Measurements from ENCODE around the gene CHAF1A.

The CHAF1A gene

GRCh38 chr19:4367336-4367723 is 35.1 kb upstream of the CHAF1A start:
- H3K36me3 ChIP-seq (ENCODE audit: control insufficient read depth in 2 of 2, insufficient read depth in 1 of 2, low read length in 2 of 2) = peaks cover 9 to 52% of the 10 kb centered on the region in 2 experiments; a peak in 2 of 3 replicates
- 0 out of 2 replicates have a peak, but pooled peaks cover 5% of the 10 kb centered on the region for H3K4me1 ChIP-seq (ENCODE audit: control insufficient read depth, insufficient read depth, low read length)
- H3K9me3 ChIP-seq (ENCODE audit: control insufficient read depth, insufficient read depth, low read depth, low read length) = no peaks in the 10 kb centered on the region
- no peak for TF ChIP-seq ZNF670 (tag by site-specific recombination; IDR thresholded peaks at IDR 0.05; ENCODE audit: low read depth)
- no peak for TF ChIP-seq ZNF416 (tag by site-specific recombination; IDR thresholded peaks at IDR 0.05)
- no peak for TF ChIP-seq HOXA7 (CRISPR knock-in tag; IDR thresholded peaks at IDR 0.05; ENCODE audit: borderline replicate concordance)
- TF ChIP-seq ZNF514 (tag by site-specific recombination; IDR thresholded peaks at IDR 0.05) = no peak
- no peak for TF ChIP-seq ZNF324 (tag by site-specific recombination; IDR thresholded peaks at IDR 0.05)
- TF ChIP-seq ZNF792 (tag by site-specific recombination; IDR thresholded peaks at IDR 0.05) = no peak
- TF ChIP-seq ZNF571 (tag by site-specific recombination; IDR thresholded peaks at IDR 0.05) = no peak
- TF ChIP-seq ZBTB7A (tag by site-specific recombination; IDR thresholded peaks at IDR 0.05; ENCODE audit: low read depth) = no peak
- TF ChIP-seq ZNF155 (tag by site-specific recombination; IDR thresholded peaks at IDR 0.05) = no peak
- TF ChIP-seq FEZF1 (tag by site-specific recombination; IDR thresholded peaks at IDR 0.05) = no peak
- TF ChIP-seq, protein P1, sequence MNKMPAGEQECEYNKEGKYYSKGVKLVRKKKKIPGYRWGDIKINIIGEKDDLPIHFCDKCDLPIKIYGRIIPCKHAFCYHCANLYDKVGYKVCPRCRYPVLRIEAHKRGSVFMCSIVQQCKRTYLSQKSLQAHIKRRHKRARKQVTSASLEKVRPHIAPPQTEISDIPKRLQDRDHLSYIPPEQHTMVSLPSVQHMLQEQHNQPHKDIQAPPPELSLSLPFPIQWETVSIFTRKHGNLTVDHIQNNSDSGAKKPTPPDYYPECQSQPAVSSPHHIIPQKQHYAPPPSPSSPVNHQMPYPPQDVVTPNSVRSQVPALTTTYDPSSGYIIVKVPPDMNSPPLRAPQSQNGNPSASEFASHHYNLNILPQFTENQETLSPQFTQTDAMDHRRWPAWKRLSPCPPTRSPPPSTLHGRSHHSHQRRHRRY (tag by site-specific recombination; IDR thresholded peaks at IDR 0.05) = no peak
- no peak for TF ChIP-seq ZNF341 (tag by site-specific recombination; IDR thresholded peaks at IDR 0.05; ENCODE audit: low read depth)
- TF ChIP-seq GLI4 (tag by site-specific recombination; IDR thresholded peaks at IDR 0.05) = no peak
- no peak for TF ChIP-seq ZNF133 (tag by site-specific recombination; IDR thresholded peaks at IDR 0.05)
- no peak for TF ChIP-seq ZNF529 (tag by site-specific recombination; IDR thresholded peaks at IDR 0.05; ENCODE audit: insufficient replicate concordance)
- no peak for TF ChIP-seq ZNF391 (tag by site-specific recombination; IDR thresholded peaks at IDR 0.05; ENCODE audit: borderline replicate concordance, low read depth)
- ChIA-PET POLR2A (no interaction called here), CTCF (interaction anchor here (1.6 to 4.7 kb wide), 3 partner anchors 15 to 100 kb away, joined by 8 to 19 read pairs (median 14); partner anchors contain the start of gene SH3GL1)
- H3K4me3 ChIP-seq (ENCODE audit: low read depth, low read length) = no peak overlapping the region
- H3K27ac ChIP-seq (ENCODE audit: extremely low read depth, low read depth, low read length) = no peak overlapping the region

GRCh38 chr19:4367781-4368127 is 34.7 kb upstream of the CHAF1A start:
- H3K27ac ChIP-seq (ENCODE audit: extremely low read depth, low read depth, low read length) = no peak overlapping the region
- TF ChIP-seq ZFP37 (tag by site-specific recombination; IDR thresholded peaks at IDR 0.05) (no peak), OVOL3 (tag by site-specific recombination; IDR thresholded peaks at IDR 0.05) (no peak), KLF1 (tag by site-specific recombination; IDR thresholded peaks at IDR 0.05) (0 out of 2 replicates have a peak, but pooled peaks have one; percentile 9), ZNF558 (tag by site-specific recombination; IDR thresholded peaks at IDR 0.05) (no peak), ZIC2 (tag by site-specific recombination; IDR thresholded peaks at IDR 0.05) (0 out of 2 replicates have a peak, but pooled peaks have one; percentile 9), ZNF155 (tag by site-specific recombination; IDR thresholded peaks at IDR 0.05) (no peak), BCL11B (tag by site-specific recombination; IDR thresholded peaks at IDR 0.05; ENCODE audit: low read depth) (no peak)
- TF ChIP-seq, protein P2, sequence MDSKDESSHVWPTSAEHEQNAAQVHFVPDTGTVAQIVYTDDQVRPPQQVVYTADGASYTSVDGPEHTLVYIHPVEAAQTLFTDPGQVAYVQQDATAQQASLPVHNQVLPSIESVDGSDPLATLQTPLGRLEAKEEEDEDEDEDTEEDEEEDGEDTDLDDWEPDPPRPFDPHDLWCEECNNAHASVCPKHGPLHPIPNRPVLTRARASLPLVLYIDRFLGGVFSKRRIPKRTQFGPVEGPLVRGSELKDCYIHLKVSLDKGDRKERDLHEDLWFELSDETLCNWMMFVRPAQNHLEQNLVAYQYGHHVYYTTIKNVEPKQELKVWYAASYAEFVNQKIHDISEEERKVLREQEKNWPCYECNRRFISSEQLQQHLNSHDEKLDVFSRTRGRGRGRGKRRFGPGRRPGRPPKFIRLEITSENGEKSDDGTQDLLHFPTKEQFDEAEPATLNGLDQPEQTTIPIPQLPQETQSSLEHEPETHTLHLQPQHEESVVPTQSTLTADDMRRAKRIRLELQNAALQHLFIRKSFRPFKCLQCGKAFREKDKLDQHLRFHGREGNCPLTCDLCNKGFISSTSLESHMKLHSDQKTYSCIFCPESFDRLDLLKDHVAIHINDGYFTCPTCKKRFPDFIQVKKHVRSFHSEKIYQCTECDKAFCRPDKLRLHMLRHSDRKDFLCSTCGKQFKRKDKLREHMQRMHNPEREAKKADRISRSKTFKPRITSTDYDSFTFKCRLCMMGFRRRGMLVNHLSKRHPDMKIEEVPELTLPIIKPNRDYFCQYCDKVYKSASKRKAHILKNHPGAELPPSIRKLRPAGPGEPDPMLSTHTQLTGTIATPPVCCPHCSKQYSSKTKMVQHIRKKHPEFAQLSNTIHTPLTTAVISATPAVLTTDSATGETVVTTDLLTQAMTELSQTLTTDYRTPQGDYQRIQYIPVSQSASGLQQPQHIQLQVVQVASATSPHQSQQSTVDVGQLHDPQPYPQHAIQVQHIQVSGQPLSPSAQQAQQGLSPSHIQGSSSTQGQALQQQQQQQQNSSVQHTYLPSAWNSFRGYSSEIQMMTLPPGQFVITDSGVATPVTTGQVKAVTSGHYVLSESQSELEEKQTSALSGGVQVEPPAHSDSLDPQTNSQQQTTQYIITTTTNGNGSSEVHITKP (tag by site-specific recombination; IDR thresholded peaks at IDR 0.05) = no peak
- TF ChIP-seq, protein P3, sequence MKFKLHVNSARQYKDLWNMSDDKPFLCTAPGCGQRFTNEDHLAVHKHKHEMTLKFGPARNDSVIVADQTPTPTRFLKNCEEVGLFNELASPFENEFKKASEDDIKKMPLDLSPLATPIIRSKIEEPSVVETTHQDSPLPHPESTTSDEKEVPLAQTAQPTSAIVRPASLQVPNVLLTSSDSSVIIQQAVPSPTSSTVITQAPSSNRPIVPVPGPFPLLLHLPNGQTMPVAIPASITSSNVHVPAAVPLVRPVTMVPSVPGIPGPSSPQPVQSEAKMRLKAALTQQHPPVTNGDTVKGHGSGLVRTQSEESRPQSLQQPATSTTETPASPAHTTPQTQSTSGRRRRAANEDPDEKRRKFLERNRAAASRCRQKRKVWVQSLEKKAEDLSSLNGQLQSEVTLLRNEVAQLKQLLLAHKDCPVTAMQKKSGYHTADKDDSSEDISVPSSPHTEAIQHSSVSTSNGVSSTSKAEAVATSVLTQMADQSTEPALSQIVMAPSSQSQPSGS (tag by site-specific recombination; IDR thresholded peaks at IDR 0.05; ENCODE audit: low read depth) = no peak
- TF ChIP-seq, protein P4, sequence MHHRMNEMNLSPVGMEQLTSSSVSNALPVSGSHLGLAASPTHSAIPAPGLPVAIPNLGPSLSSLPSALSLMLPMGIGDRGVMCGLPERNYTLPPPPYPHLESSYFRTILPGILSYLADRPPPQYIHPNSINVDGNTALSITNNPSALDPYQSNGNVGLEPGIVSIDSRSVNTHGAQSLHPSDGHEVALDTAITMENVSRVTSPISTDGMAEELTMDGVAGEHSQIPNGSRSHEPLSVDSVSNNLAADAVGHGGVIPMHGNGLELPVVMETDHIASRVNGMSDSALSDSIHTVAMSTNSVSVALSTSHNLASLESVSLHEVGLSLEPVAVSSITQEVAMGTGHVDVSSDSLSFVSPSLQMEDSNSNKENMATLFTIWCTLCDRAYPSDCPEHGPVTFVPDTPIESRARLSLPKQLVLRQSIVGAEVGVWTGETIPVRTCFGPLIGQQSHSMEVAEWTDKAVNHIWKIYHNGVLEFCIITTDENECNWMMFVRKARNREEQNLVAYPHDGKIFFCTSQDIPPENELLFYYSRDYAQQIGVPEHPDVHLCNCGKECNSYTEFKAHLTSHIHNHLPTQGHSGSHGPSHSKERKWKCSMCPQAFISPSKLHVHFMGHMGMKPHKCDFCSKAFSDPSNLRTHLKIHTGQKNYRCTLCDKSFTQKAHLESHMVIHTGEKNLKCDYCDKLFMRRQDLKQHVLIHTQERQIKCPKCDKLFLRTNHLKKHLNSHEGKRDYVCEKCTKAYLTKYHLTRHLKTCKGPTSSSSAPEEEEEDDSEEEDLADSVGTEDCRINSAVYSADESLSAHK (tag by site-specific recombination; IDR thresholded peaks at IDR 0.05) = no peak
- TF ChIP-seq, protein P5, sequence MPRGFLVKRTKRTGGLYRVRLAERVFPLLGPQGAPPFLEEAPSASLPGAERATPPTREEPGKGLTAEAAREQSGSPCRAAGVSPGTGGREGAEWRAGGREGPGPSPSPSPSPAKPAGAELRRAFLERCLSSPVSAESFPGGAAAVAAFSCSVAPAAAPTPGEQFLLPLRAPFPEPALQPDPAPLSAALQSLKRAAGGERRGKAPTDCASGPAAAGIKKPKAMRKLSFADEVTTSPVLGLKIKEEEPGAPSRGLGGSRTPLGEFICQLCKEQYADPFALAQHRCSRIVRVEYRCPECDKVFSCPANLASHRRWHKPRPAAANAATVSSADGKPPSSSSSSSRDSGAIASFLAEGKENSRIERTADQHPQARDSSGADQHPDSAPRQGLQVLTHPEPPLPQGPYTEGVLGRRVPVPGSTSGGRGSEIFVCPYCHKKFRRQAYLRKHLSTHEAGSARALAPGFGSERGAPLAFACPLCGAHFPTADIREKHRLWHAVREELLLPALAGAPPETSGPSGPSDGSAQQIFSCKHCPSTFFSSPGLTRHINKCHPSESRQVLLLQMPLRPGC (tag by site-specific recombination; IDR thresholded peaks at IDR 0.05) = no peak
- ChIA-PET POLR2A (interaction anchor here (0.8 to 1.0 kb wide), 2 partner anchors 25 to 104 kb away, joined by 3 to 5 read pairs; partner anchors contain the start of gene MPND), CTCF (interaction anchor here (3.9 to 4.7 kb wide), 2 partner anchors 15 to 100 kb away, joined by 14 to 19 read pairs; no protein-coding TSS in a partner anchor)
- no peaks in the 10 kb centered on the region for H3K9me3 ChIP-seq (ENCODE audit: control insufficient read depth, insufficient read depth, low read depth, low read length)
- peaks cover 9 to 48% of the 10 kb centered on the region in 2 experiments; a peak in 2 of 3 replicates for H3K36me3 ChIP-seq (ENCODE audit: control insufficient read depth in 2 of 2, insufficient read depth in 1 of 2, low read length in 2 of 2)
- H3K4me1 ChIP-seq (ENCODE audit: control insufficient read depth, insufficient read depth, low read length) = 0 out of 2 replicates have a peak, but pooled peaks cover 5% of the 10 kb centered on the region
- no peak overlapping the region for H3K4me3 ChIP-seq (ENCODE audit: low read depth, low read length)

Data from HEK293 (cell line).